Activated CD4-positive, CD25-positive, alpha-beta regulatory T cell (primary cell): ENCODE measurements around the gene SPARC.

Experiments
- DNase-seq, 4 experiments: peaks; one replicate each; lab custom pipeline; 2025; lab: John Stamatoyannopoulos, UW

The SPARC gene

DNA sequence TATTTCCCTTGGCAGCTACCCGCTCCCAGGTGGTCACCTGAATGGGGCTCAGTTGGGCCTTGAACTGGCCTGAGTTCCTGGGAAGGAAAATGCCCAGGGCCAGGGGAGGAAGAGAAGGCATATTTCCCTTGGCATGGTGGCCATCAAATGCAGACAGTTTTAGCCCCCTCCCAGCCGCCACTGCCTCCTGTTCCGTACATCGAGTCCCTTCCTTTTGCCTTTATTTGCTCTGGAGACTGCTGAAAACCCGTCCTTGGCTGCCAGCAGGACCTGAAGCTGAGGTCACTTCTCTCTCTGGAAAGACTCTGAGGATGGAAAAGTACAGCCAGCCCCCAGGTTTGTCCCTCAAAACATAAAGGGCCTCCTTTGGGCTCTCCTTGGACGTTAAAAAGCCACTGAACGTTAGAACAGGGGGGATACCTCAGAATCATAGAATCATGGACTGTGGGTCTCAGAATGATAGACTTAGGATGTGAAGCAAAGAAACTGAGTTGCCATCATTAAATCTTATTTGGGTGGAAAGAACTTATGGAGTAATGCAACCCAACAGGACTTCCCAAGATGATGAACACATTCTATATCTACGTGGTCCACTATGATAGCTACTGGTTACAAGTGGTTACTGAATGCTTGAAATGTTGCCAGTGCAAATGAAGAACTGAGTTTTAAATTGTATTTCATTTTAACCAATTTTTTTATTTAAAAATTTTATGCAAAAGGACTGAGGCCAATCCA, 7.1 kb downstream of the SPARC start:
- DNase-seq: no peak

- no peak for DNase-seq
Observed at GRCh38 chr5:151678713-151679112, 8.0 kb downstream of the SPARC start.

DNA sequence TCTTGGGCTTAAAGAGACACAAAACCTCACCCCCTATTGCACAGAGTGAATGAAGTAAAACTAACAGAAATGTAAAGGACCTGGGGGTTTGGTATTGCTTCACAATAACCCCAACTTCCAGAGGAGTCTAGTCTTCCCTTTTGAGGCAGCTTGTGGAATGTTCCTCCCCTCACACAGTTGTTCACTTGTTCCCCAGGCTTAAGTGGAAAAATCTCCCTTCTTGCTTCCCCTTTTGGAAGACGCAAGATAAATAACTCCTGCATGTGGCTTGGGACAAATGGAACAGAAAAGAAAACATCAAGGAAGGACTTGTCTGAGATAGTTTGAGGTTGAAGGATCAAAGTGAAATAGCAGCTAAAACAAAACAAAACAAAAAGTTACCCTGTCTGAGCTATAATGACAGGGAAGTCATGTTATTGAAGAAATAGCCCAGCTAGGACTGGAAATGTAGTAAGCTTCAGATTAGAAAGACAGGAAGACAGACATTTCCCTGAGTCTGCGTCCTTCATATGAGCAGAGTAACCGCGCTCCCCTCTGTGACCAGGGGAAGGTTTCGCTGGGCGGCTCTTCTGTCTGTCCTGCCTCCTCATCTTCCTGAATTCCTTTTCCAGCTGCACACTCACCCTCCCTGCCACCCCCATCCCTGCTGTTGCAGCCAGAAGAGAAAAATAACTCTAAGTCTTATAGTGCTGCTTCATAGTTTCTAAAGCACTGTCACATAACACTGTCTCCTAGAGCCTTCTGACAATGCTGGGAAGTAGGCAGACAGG, 8.8 kb downstream of the SPARC start:
- DNase-seq: no peak

DNA sequence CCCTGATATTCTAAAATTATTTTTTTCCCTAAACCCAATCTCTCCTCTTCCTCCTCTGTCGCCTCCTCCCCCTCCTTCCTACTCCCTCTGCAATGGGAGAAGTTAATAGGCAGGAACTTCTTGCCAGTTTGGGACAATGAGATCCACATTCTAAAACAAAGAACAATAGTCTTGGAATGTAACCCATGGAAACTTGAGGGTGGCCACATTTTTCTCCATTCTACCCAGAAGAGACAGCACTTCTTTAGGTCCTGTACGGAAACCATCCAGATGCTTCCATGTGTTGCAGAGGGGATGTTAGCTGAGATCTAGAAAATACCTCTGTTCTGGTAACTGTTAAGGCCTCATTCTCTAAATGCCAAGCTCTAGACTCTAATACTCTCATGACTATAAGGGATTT, 10.0 kb downstream of the SPARC start:
- no peak for DNase-seq

DNA sequence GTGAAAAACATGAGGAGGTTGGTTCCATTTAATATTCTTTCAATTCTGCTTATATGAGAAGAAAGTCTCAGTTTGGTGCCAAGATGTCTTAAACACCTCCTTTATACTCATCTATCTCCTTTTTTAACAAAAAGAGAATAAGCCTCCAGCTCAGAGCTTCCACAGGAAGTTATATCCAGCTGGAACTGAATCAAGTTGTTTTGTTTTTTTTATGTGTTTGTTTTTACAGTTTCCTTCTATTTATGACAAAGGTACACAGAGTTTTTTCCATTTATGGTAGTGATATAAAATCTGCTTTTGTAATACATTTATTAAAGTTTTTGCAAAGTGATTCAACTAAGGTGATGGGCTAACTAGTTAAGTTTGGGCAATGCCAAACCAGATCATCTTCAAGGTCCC, 10.4 kb downstream of the SPARC start:
- no peak for DNase-seq

DNA sequence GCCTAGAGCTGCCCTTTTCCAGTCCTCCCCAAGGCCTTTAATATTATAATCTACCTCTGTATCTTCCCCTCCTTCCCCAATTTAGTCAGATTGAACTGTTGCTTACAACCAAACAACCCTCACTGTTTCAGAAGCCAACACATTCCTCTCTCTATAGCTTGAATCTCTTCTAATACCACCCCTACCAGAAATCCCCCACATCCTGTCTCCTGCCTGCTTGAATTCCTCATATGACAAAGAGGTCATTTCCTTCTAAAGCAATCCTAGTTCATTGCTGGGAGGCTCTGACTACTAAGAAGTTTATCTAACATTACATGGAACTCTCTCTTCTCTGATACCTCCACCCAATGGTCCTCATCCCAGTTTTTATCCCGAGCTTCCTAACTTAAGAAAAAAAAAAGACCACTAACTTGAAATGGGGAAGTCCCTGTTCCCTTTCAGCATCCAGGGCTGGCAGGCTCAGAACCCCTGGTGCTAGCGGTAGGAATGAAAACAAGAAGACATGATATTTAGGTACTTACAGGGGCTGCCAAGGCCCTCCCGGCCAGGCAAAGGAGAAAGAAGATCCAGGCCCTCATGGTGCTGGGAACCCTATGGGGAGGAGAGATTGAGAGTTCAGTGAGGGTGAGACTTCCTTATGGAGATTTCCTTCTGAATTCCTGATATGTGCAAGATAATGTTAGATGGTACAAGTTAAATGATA, 11.0 kb downstream of the SPARC start:
- no peak for DNase-seq

DNA sequence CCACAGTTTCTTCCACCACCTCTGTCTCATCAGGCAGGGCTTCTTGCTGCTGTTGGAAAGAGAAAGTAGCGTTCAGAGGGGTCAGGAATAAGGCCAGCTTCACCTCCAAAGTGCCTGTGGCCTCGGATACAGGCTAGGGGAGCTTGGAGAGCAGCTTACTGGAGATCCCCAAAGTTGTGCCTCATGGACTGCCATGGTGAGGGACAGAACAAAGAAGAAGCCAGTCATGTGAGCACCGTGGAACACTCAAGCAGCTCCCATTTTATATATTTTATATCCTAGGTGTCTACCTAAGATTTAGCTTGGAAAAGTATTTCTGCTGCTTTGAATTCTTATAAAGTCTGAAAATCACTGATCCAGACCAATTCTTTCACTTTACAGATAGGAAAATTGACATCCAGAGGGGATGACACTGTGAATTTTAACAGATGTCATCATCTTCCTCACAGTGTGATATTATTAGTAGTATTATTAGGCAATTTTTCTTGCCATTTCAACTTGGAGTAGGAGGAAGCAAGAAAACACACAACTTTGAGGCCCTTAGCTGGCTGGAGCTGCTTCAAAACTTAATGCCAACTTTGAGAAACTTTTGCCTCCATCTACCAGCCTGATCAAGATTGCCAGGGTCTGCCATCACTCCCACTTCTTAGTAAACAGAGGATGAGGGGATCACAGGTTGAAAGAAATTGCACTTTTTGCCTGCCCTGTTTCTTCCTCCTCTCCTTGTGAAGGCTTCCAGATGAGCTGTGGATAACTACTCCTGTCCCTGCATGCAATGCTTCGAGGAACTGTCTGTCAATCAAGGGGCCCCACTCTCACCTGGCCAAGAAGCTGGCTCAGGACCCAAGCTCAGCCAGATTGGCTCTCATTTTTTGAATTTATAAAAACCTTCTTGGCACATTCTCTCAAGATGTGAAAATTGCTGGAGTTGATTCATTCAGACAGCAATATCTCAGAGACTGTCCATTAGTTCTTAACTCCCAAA, 11.8 kb downstream of the SPARC start:
- DNase-seq: no peak

GRCh38 chr5:151673421-151673820, 13.3 kb downstream of the SPARC start:
- no peak for DNase-seq

GRCh38 chr5:151672516-151672915, 14.2 kb downstream of the SPARC start:
- DNase-seq: no peak

- no peak for DNase-seq
Observed at GRCh38 chr5:151671950-151672349, 14.8 kb downstream of the SPARC start.

GRCh38 chr5:151670953-151671636, 15.6 kb downstream of the SPARC start:
- DNase-seq: no peak

GRCh38 chr5:151670083-151670686, 16.5 kb downstream of the SPARC start:
- no peak for DNase-seq

GRCh38 chr5:151667083-151667482, 19.6 kb downstream of the SPARC start:
- DNase-seq: no peak

DNA sequence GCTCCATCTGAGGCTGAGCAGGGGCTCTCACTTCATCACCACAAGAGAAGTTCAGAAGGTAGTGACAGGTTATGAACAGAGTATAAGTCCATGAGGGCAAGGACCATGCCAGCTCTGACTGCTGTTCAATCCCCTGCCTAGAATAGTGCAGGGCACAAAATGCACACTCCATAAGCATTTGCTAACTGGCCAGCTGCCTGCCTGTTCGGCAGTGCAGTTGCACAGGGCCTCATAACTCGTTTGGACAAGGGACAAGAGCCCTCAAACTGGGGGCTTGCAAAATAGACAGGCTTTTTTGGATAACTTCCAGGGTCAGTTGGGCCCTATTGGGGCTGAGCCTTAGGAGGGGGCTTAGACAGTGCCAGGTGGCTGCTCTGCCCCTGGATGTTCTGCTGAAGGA, 21.1 kb downstream of the SPARC start:
- DNase-seq: no peak

GRCh38 chr5:151664694-151665585, 21.8 kb downstream of the SPARC start:
- no peak for DNase-seq

GRCh38 chr5:151663617-151664293, 23.0 kb downstream of the SPARC start:
- DNase-seq: no peak

- DNase-seq: no peak
Observed at GRCh38 chr5:151662805-151663204, 23.9 kb downstream of the SPARC start.

DNA sequence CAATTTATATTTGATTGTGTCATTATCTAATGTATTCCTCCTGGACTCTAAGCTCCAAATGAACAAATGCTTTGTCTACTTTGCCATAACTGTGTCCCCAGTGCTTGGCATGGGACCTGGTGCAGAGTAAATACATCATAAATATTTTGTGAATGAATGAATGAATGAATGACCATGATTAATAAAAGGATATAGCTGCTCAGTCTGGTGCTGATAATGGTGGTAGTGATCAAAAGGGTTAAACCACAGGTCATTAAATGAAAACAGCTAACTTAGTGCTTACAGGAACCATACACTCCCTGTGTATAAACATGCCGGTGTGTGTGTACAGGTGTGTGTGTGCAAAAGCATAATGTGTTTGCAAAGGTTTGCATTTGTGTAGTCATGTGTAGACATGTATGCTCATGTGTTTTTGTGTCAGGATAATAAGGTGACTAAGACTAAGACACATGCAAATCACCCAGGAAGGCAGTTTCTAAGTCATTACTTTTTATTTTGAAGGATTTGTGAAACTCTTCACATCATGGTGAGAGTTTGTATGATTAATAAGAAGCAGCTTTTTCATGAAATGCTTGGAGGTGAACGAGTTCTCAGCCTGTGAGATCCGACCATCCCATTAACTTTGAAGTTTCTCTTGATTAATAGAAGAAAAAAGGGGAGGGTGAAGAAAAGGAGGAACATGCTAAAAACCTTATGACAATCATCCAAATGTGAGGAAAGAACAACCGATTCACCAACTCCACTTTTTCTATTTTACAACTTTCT, 24.6 kb downstream of the SPARC start:
- DNase-seq: no peak
